HEK293 (cell line): ENCODE measurements around the gene OR14K1.
"Not testable (repeated sequence)": the region's sequence is repeated elsewhere in the genome, so short reads cannot be mapped to it uniquely, and the experiment has no call there.

Source experiments
- CTCF ChIA-PET: fragments of 350-600 bp; formaldehyde crosslinking; extraction: SDS; loops from one replicate; lab custom pipeline; 2021; ENCODE audit warnings: antibody characterized with exemption; lab: Yijun Ruan, JAX
- POLR2A ChIA-PET: fragments of 300-600 bp; formaldehyde crosslinking; extraction: SDS; loops from one replicate; lab custom pipeline; 2020; ENCODE audit warnings: antibody characterized with exemption, inconsistent platforms; lab: Yijun Ruan, JAX
- H3K27ac ChIP-seq: fragments of 200-500 bp; sonication (Bioruptor generic); 2 replicates; pipeline ENCODE4 v1.5.1; 2014; ENCODE audit warnings: low read depth, low read length, control low read depth, inconsistent platforms; ENCODE audit errors: extremely low read depth
- H3K36me3 ChIP-seq, 2 experiments: fragments of 200-500 bp in 1 of 2; sonication (Bioruptor generic) in 1 of 2; 1 replicate in 1 of 2; 2 replicates in 1 of 2; pipeline ENCODE4 v1.5.1; 2014 to 2017; ENCODE audit warnings: inconsistent platforms in 2 of 2, low read length in 2 of 2; ENCODE audit not compliant: control insufficient read depth in 2 of 2, insufficient read depth in 1 of 2
- H3K4me1 ChIP-seq: fragments of 200-500 bp; sonication (Bioruptor generic); 2 replicates; pipeline ENCODE4 v1.5.1; 2014; ENCODE audit warnings: mild to moderate bottlenecking, low read length, inconsistent platforms; ENCODE audit not compliant: control insufficient read depth, insufficient read depth
- H3K4me3 ChIP-seq: 2 replicates; pipeline ENCODE4 v1.5.1; 2011; ENCODE audit warnings: low read depth, mild to moderate bottlenecking, control low read depth, low read length, moderate library complexity
- H3K9me3 ChIP-seq: fragments of 200-500 bp; sonication (Bioruptor generic); 2 replicates; pipeline ENCODE4 v1.5.1; 2014; ENCODE audit warnings: low read depth, low read length, inconsistent platforms; ENCODE audit not compliant: control insufficient read depth, insufficient read depth
- EGR2 ChIP-seq: fragments of 450-650 bp; formaldehyde crosslinking; IDR thresholded peaks from 2 replicates; pipeline ENCODE4 v1.5.1; 2016; ENCODE audit warnings: low read depth, missing biosample characterization, missing genetic modification characterization
- FEZF1 ChIP-seq: fragments of 450-650 bp; formaldehyde crosslinking; IDR thresholded peaks from 2 replicates; pipeline ENCODE4 v1.5.1; 2016; ENCODE audit warnings: missing biosample characterization, missing genetic modification characterization
- IKZF3 ChIP-seq: fragments of 450-650 bp; IDR thresholded peaks from 2 replicates; pipeline ENCODE4 v1.5.0; 2018; ENCODE audit warnings: missing biosample characterization, mild to moderate bottlenecking, missing genetic modification characterization, moderate library complexity
- KLF7 ChIP-seq: fragments of 450-650 bp; formaldehyde crosslinking; IDR thresholded peaks from 2 replicates; pipeline ENCODE4 v1.5.1; 2016; ENCODE audit warnings: missing biosample characterization, missing genetic modification characterization, borderline replicate concordance
- KLF8 ChIP-seq: fragments of 450-650 bp; formaldehyde crosslinking; IDR thresholded peaks from 2 replicates; pipeline ENCODE4 v1.5.1; 2016; ENCODE audit warnings: missing biosample characterization, missing genetic modification characterization
- MYNN ChIP-seq: fragments of 450-650 bp; formaldehyde crosslinking; IDR thresholded peaks from 2 replicates; pipeline ENCODE4 v1.5.1; 2016; ENCODE audit warnings: missing biosample characterization, missing genetic modification characterization, borderline replicate concordance
- OVOL3 ChIP-seq: fragments of 450-650 bp; formaldehyde crosslinking; IDR thresholded peaks from 2 replicates; pipeline ENCODE4 v1.5.1; 2016; ENCODE audit warnings: missing biosample characterization, missing genetic modification characterization
- SCRT1 ChIP-seq: fragments of 450-650 bp; formaldehyde crosslinking; IDR thresholded peaks from 2 replicates; pipeline ENCODE4 v1.5.1; 2016; ENCODE audit warnings: missing biosample characterization, missing genetic modification characterization, borderline replicate concordance
- ZFP41 ChIP-seq: fragments of 450-650 bp; formaldehyde crosslinking; IDR thresholded peaks from 2 replicates; pipeline ENCODE4 v1.5.1; 2016; ENCODE audit warnings: missing biosample characterization, missing genetic modification characterization, borderline replicate concordance
- ZNF157 ChIP-seq: fragments of 450-650 bp; formaldehyde crosslinking; IDR thresholded peaks from 2 replicates; pipeline ENCODE4 v1.5.1; 2016; ENCODE audit warnings: missing biosample characterization, missing genetic modification characterization
- ZNF2 ChIP-seq: fragments of 450-650 bp; formaldehyde crosslinking; IDR thresholded peaks from 2 replicates; pipeline ENCODE4 v1.5.1; 2016; ENCODE audit warnings: missing biosample characterization, missing genetic modification characterization
- ZNF341 ChIP-seq: fragments of 450-650 bp; formaldehyde crosslinking; IDR thresholded peaks from 2 replicates; pipeline ENCODE4; 2016; ENCODE audit warnings: low read depth, missing biosample characterization, missing genetic modification characterization
- ZNF350 ChIP-seq: fragments of 450-650 bp; formaldehyde crosslinking; IDR thresholded peaks from 2 replicates; pipeline ENCODE4 v1.5.0; 2017; ENCODE audit warnings: missing biosample characterization, mild to moderate bottlenecking, missing genetic modification characterization
- ZNF404 ChIP-seq: fragments of 450-650 bp; formaldehyde crosslinking; IDR thresholded peaks from 2 replicates; pipeline ENCODE4 v1.5.1; 2017; ENCODE audit warnings: missing biosample characterization, missing genetic modification characterization
- ZNF555 ChIP-seq: fragments of 450-650 bp; formaldehyde crosslinking; conservative IDR thresholded peaks from 2 replicates; pipeline ENCODE4 v1.5.1; 2017; ENCODE audit warnings: missing biosample characterization, mild to moderate bottlenecking, missing genetic modification characterization, inconsistent platforms
- ZNF560 ChIP-seq: fragments of 450-650 bp; formaldehyde crosslinking; IDR thresholded peaks from 2 replicates; pipeline ENCODE4 v1.5.1; 2017; ENCODE audit warnings: missing biosample characterization, missing genetic modification characterization, borderline replicate concordance
- ZNF561 ChIP-seq: fragments of 450-650 bp; IDR thresholded peaks from 2 replicates; pipeline ENCODE4 v1.5.1; 2018; ENCODE audit warnings: missing biosample characterization, missing genetic modification characterization, borderline replicate concordance
- ZNF664 ChIP-seq: fragments of 450-650 bp; formaldehyde crosslinking; IDR thresholded peaks from 2 replicates; pipeline ENCODE4 v1.5.1; 2016; ENCODE audit warnings: missing biosample characterization, missing genetic modification characterization
- ZNF843 ChIP-seq: fragments of 450-650 bp; formaldehyde crosslinking; IDR thresholded peaks from 2 replicates; pipeline ENCODE4 v1.5.1; 2016; ENCODE audit warnings: missing biosample characterization, missing genetic modification characterization
- ZSCAN30 ChIP-seq: fragments of 450-650 bp; IDR thresholded peaks from 2 replicates; pipeline ENCODE4 v1.5.1; 2018; ENCODE audit warnings: missing biosample characterization, mild to moderate bottlenecking, missing genetic modification characterization, moderate library complexity
- TF ChIP-seq, protein P1 (sequence below): fragments of 450-650 bp; formaldehyde crosslinking; IDR thresholded peaks from 2 replicates; pipeline ENCODE4 v1.5.1; 2016; ENCODE audit warnings: missing biosample characterization, missing genetic modification characterization, borderline replicate concordance
- TF ChIP-seq, protein P2 (sequence below): fragments of 450-650 bp; formaldehyde crosslinking; IDR thresholded peaks from 2 replicates; pipeline ENCODE4 v1.5.1; 2016; ENCODE audit warnings: missing biosample characterization, missing genetic modification characterization, borderline replicate concordance
- TF ChIP-seq, protein P3 (sequence below): fragments of 450-650 bp; formaldehyde crosslinking; IDR thresholded peaks from 2 replicates; pipeline ENCODE4 v1.5.1; 2016; ENCODE audit warnings: missing biosample characterization, missing genetic modification characterization

Gene OR14K1

DNA sequence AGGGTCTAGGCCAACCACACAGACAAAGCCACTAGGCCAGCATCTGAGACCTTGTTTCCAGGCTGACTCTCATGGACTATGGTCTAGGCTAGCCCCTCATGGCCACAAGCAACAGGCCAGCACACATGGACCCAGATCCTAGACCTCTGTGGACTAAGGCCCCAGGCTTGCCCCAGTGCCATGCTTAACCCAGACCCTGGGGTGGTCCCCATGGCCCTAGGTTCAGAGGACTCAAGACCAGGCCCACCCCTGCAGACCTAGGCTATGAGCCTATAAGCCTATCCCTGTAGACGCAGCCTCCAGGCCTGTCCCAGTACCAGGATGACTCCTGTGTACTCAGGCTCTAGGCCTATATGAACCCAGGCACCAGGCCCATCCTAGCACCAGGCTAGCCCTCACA lies 11.5 kb downstream of the OR14K1 start:
- Histone ChIP-seq H3K9me3 (no peaks in the 10 kb centered on the region), H3K36me3 (no peaks in the 10 kb centered on the region), H3K27ac (no peak overlapping the region), H3K4me1 (no peaks in the 10 kb centered on the region), H3K4me3 (no peak overlapping the region)
- ChIA-PET POLR2A (no interaction called here), CTCF (no interaction called here)
- TF ChIP-seq, protein P1, sequence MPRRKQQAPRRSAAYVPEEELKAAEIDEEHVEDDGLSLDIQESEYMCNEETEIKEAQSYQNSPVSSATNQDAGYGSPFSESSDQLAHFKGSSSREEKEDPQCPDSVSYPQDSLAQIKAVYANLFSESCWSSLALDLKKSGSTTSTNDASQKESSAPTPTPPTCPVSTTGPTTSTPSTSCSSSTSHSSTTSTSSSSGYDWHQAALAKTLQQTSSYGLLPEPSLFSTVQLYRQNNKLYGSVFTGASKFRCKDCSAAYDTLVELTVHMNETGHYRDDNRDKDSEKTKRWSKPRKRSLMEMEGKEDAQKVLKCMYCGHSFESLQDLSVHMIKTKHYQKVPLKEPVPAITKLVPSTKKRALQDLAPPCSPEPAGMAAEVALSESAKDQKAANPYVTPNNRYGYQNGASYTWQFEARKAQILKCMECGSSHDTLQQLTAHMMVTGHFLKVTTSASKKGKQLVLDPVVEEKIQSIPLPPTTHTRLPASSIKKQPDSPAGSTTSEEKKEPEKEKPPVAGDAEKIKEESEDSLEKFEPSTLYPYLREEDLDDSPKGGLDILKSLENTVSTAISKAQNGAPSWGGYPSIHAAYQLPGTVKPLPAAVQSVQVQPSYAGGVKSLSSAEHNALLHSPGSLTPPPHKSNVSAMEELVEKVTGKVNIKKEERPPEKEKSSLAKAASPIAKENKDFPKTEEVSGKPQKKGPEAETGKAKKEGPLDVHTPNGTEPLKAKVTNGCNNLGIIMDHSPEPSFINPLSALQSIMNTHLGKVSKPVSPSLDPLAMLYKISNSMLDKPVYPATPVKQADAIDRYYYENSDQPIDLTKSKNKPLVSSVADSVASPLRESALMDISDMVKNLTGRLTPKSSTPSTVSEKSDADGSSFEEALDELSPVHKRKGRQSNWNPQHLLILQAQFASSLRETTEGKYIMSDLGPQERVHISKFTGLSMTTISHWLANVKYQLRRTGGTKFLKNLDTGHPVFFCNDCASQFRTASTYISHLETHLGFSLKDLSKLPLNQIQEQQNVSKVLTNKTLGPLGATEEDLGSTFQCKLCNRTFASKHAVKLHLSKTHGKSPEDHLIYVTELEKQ = no peak
- no peak for TF ChIP-seq ZSCAN30 (tag by site-specific recombination)
- no peak for TF ChIP-seq ZNF664 (tag by site-specific recombination)
- no peak for TF ChIP-seq KLF8
- TF ChIP-seq ZFP41 = no peak
- TF ChIP-seq EGR2 = no peak
- no peak for TF ChIP-seq ZNF555 (tag by site-specific recombination)
- no peak for TF ChIP-seq MYNN
- TF ChIP-seq FEZF1 (tag by site-specific recombination) = no peak
- no peak for TF ChIP-seq ZNF404

DNA sequence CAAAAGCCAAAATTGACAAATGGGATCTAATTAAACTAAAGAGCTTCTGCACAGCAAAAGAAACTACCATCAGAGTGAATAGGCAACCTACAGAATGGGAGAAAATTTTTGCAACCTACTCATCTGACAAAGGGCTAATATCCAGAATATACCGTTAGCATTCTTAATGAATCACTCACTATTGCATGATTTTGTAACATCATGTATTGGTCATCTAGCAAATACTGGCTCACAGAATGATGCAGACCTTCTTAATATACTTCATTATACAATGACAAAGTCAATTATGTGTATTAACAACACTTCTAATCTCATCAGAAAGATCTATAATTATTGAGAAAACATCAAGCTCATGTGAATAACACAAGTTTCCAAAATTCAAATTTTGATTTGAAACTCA lies 15.9 kb downstream of the OR14K1 start:
- H3K4me1 ChIP-seq, POLR2A ChIA-PET, CTCF ChIA-PET, H3K36me3 ChIP-seq, H3K27ac ChIP-seq, H3K4me3 ChIP-seq, H3K9me3 ChIP-seq: not testable (repeated sequence)

DNA sequence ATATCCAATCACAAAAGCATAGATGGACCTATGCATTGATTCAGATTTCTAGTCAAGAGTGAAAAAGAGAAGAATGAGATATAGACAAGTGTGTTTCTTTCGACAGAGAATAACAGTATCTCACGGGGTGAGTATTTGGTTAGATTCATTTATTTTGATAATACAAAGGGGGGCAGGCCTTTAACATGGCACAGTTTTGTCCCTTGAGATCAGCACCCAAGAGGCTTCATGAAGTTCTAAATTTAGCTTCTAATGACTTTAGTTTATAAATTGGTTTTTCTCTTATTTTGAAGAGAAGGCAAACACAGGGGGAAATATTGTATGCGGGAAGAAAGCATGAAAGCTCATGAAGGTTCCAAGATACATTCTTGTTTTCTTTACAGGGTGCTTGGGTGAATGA lies 22.0 kb downstream of the OR14K1 start, which contains the start of gene OR1C1:
Gene OR1C1 (minus strand): TSS at position 101 of the 400 bp plus-strand sequence. CDS start 2,150 bp downstream, outside the sequence.
- no peaks in the 10 kb centered on the region for H3K9me3 ChIP-seq

More for the DNA sequence above, 22.0 kb downstream of the OR14K1 start, which contains the start of gene OR1C1:
- H3K36me3 ChIP-seq = no peaks in the 10 kb centered on the region
- H3K27ac ChIP-seq = no peak within 1 kb of the TSS
- CTCF ChIA-PET = no interaction called here
- POLR2A ChIA-PET = no interaction called here
- no peak within 1 kb of the TSS for H3K4me3 ChIP-seq
- no peaks in the 10 kb centered on the region for H3K4me1 ChIP-seq
- TF ChIP-seq ZNF341 (tag by site-specific recombination) (no peak), ZNF843 (tag by site-specific recombination) (no peak), OVOL3 (tag by site-specific recombination) (no peak), ZNF561 (tag by site-specific recombination) (no peak), ZNF2 (tag by site-specific recombination) (no peak), ZNF350 (tag by site-specific recombination) (no peak), ZNF560 (tag by site-specific recombination) (no peak), ZNF157 (no peak), FEZF1 (tag by site-specific recombination) (no peak), KLF7 (no peak), SCRT1 (tag by site-specific recombination) (no peak), IKZF3 (tag by site-specific recombination) (no peak)
- TF ChIP-seq, protein P2, sequence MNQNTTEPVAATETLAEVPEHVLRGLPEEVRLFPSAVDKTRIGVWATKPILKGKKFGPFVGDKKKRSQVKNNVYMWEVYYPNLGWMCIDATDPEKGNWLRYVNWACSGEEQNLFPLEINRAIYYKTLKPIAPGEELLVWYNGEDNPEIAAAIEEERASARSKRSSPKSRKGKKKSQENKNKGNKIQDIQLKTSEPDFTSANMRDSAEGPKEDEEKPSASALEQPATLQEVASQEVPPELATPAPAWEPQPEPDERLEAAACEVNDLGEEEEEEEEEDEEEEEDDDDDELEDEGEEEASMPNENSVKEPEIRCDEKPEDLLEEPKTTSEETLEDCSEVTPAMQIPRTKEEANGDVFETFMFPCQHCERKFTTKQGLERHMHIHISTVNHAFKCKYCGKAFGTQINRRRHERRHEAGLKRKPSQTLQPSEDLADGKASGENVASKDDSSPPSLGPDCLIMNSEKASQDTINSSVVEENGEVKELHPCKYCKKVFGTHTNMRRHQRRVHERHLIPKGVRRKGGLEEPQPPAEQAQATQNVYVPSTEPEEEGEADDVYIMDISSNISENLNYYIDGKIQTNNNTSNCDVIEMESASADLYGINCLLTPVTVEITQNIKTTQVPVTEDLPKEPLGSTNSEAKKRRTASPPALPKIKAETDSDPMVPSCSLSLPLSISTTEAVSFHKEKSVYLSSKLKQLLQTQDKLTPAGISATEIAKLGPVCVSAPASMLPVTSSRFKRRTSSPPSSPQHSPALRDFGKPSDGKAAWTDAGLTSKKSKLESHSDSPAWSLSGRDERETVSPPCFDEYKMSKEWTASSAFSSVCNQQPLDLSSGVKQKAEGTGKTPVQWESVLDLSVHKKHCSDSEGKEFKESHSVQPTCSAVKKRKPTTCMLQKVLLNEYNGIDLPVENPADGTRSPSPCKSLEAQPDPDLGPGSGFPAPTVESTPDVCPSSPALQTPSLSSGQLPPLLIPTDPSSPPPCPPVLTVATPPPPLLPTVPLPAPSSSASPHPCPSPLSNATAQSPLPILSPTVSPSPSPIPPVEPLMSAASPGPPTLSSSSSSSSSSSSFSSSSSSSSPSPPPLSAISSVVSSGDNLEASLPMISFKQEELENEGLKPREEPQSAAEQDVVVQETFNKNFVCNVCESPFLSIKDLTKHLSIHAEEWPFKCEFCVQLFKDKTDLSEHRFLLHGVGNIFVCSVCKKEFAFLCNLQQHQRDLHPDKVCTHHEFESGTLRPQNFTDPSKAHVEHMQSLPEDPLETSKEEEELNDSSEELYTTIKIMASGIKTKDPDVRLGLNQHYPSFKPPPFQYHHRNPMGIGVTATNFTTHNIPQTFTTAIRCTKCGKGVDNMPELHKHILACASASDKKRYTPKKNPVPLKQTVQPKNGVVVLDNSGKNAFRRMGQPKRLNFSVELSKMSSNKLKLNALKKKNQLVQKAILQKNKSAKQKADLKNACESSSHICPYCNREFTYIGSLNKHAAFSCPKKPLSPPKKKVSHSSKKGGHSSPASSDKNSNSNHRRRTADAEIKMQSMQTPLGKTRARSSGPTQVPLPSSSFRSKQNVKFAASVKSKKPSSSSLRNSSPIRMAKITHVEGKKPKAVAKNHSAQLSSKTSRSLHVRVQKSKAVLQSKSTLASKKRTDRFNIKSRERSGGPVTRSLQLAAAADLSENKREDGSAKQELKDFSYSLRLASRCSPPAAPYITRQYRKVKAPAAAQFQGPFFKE (tag by site-specific recombination) = no peak
- TF ChIP-seq, protein P3, sequence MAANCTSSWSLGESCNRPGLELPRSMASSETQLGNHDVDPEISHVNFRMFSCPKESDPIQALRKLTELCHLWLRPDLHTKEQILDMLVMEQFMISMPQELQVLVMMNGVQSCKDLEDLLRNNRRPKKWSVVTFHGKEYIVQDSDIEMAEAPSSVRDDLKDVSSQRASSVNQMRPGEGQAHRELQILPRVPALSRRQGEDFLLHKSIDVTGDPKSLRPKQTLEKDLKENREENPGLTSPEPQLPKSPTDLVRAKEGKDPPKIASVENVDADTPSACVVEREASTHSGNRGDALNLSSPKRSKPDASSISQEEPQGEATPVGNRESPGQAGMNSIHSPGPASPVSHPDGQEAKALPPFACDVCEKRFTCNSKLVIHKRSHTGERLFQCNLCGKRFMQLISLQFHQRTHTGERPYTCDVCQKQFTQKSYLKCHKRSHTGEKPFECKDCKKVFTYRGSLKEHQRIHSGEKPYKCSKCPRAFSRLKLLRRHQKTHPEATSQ (tag by site-specific recombination) = no peak
- TF ChIP-seq, all 188 proteins: peak for 0
